Measurements from ENCODE around the gene ANKZF1. TPM values are rescaled to one million over a fixed set of nuclear protein-coding genes. Genes with fewer than 3 reads are reported as not detected.

The ANKZF1 gene
- total and polyA plus RNA-seq, 2 of the 4 experiments (the other 2 are of a cell fraction), result 18.6 to 33.8 TPM

DNA sequence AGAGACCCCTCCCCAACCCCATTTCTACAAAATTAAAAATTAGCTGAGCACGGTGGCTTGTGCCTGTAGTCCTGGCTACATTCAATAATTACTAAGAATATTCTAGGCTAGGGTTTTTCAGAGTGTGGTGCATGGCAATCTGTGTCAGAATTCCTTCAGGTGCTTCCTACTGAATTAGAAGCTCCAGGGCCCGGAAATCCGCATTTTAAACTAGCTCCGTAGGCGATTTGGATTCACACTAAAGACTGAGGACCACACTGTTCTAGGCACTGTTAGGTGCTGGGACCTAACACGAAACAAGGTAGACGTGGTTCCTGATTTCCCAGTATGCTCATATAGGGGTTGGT, 23.7 kb upstream of the ANKZF1 start:
- no TSS peak for BruUV-seq (replicated peaks)
- Histone ChIP-seq H3K36me3 (ENCODE audit: control insufficient read depth, insufficient read depth, low read length) (peaks cover 22% of the 10 kb centered on the region), H3K4me2 (ENCODE audit: low read depth, low read length) (peak overlapping the region; percentile 68), H3K27me3 (ENCODE audit: control insufficient read depth, insufficient read depth, low read length) (no peaks in the 10 kb centered on the region), H3K56ac (ENCODE audit: extremely low read depth, insufficient read depth, low read length) (peak overlapping the region; percentile 52), H3K9me3 (ENCODE audit: control insufficient read depth, insufficient read depth, low read length) (no peaks in the 10 kb centered on the region), H2AK5ac (ENCODE audit: low read depth, low read length) (peak overlapping the region; percentile 59), H3K9me1 (ENCODE audit: insufficient read depth, low read length) (peaks cover 8% of the 10 kb centered on the region; the same call in 1 of the 2 replicates), H4K20me1 (ENCODE audit: insufficient read depth, low read length) (peaks cover 9% of the 10 kb centered on the region; the same call in 1 of the 2 replicates), H2BK120ac (ENCODE audit: low read depth, low read length) (no peak overlapping the region), H3K14ac (replicated peaks; ENCODE audit: low read depth, low read length) (peak overlapping the region; percentile 96), H4K8ac (ENCODE audit: low read depth in 2 of 2, low read length in 2 of 2) (peak overlapping the region; percentile 50 to 89), H2BK20ac (ENCODE audit: low read depth, low read length) (no peak overlapping the region), H3K23ac (ENCODE audit: low read depth, low read length) (peak overlapping the region; percentile 88), H3K27ac (ENCODE audit: insufficient read depth, low read length) (peak overlapping the region; percentile 86), H4K5ac (ENCODE audit: low read depth, low read length) (peak overlapping the region; percentile 23), H3K18ac (ENCODE audit: low read depth, low read length) (peak overlapping the region; percentile 8; the same call in 1 of the 2 replicates), H3K4me3 (ENCODE audit: insufficient read depth, low read depth, low read length) (peak overlapping the region; percentile 51), H2BK15ac (ENCODE audit: low read depth, low read length) (peak overlapping the region; percentile 8; the same call in 1 of the 3 replicates), H3K9ac (ENCODE audit: low read depth, low read length) (peak overlapping the region; percentile 93), H3K4me1 (ENCODE audit: control insufficient read depth, insufficient read depth, low read length) (peaks cover 16% of the 10 kb centered on the region), H4K91ac (ENCODE audit: insufficient read depth, low read depth, low read length) (peak overlapping the region; percentile 77; the same call in 1 of the 2 replicates), H2AK9ac (replicated peaks; ENCODE audit: low read depth, low read length, poor library complexity) (peak overlapping the region; percentile 95), H2BK5ac (ENCODE audit: low read depth, low read length, poor library complexity, severe bottlenecking) (peak overlapping the region; percentile 64), H2AFZ (replicated peaks; ENCODE audit: low read length, poor library complexity) (peak overlapping the region; percentile 98), H3K4ac (ENCODE audit: low read depth, low read length) (peak overlapping the region; percentile 81), H3K79me1 (ENCODE audit: low read depth in 1 of 2, low read length in 2 of 2) (peaks cover 5 to 19% of the 10 kb centered on the region in 2 experiments; a peak in 3 of 4 replicates)
- no peak for DNase-seq
- in situ Hi-C loops (cut with MboI; ENCODE audit: low sequenced_read_pairs), result loop anchor here (5.0 kb wide), 1 partner anchor 34 kb away; the partner anchor contains the start of gene SLC23A3
- dilution Hi-C loops (cut with HindIII; ENCODE audit: low sequenced_read_pairs, unreplicated experiment), result no loop called here
- intact Hi-C loops (cut with micrococcal nuclease), result loop anchor here (1.0 to 2.0 kb wide), 2 partner anchors 29 to 46 kb away; partner anchors contain the start of genes CNPPD1 and NHEJ1
- ATAC-seq (ENCODE audit: low read depth), result no peak
- WGBS, 2 experiments (ENCODE audit: extremely low coverage in 2 of 2, insufficient read length in 1 of 2), result 12% methylated on average over 5 of the region's 7 CpGs; no CpG with 5 or more reads in 1 of the 2 experiments
- ChIA-PET CTCF (interaction anchor here (1.0 to 1.1 kb wide), 3 partner anchors 13 to 71 kb away, joined by 3 read pairs; partner anchors contain the start of gene ABCB6), POLR2A (ENCODE audit: unreplicated experiment) (no interaction called here)
- TF ChIP-seq SMC3 (IDR thresholded peaks at IDR 0.05; ENCODE audit: low read depth, low read length) (no peak), NFE2L2 (IDR thresholded peaks at IDR 0.05; ENCODE audit: low read depth, low read length) (no peak), ELK1 (IDR thresholded peaks at IDR 0.05; ENCODE audit: borderline replicate concordance, low read depth, low read length) (no peak), BHLHE40 (IDR thresholded peaks at IDR 0.05; ENCODE audit: low read depth, low read length) (no peak), RFX5 (IDR thresholded peaks at IDR 0.05; ENCODE audit: low read depth, low read length) (no peak), RAD21 (IDR thresholded peaks at IDR 0.05; ENCODE audit: low read length) (no peak), CHD1 (IDR thresholded peaks at IDR 0.05; ENCODE audit: low read depth, low read length) (no peak), RCOR1 (IDR thresholded peaks at IDR 0.05; ENCODE audit: insufficient replicate concordance, low read length) (no peak), CEBPB (IDR thresholded peaks at IDR 0.05; ENCODE audit: low read depth, low read length) (no peak), CTCF (conservative IDR thresholded peaks at IDR 0.05; ENCODE audit: low read depth, low read length) (no peak), FOS (IDR thresholded peaks at IDR 0.05; ENCODE audit: low read depth, low read length) (no peak), MAZ (IDR thresholded peaks at IDR 0.05; ENCODE audit: borderline replicate concordance, low read depth, low read length) (no peak), MXI1 (IDR thresholded peaks at IDR 0.05; ENCODE audit: borderline replicate concordance, low read depth, low read length) (no peak), MAFK (IDR thresholded peaks at IDR 0.05; ENCODE audit: low read depth, low read length) (no peak), POLR2A (IDR thresholded peaks at IDR 0.05; ENCODE audit: low read depth, low read length) (no peak), USF2 (IDR thresholded peaks at IDR 0.05; ENCODE audit: low read depth, low read length) (no peak)
